SW 1271 (cell line): ENCODE data around the gene MYO1H.
A peak's percentile ranks its signal among the peaks of the same experiment; 100 is the strongest.
"Not testable (repeated sequence)": the region's sequence is repeated elsewhere in the genome, so short reads cannot be mapped to it uniquely, and the experiment has no call there.

Experiments
- DNase-seq, 2 experiments: peaks; one replicate each; lab custom pipeline; 2025; lab: John Stamatoyannopoulos, UW

The MYO1H gene, protein sequence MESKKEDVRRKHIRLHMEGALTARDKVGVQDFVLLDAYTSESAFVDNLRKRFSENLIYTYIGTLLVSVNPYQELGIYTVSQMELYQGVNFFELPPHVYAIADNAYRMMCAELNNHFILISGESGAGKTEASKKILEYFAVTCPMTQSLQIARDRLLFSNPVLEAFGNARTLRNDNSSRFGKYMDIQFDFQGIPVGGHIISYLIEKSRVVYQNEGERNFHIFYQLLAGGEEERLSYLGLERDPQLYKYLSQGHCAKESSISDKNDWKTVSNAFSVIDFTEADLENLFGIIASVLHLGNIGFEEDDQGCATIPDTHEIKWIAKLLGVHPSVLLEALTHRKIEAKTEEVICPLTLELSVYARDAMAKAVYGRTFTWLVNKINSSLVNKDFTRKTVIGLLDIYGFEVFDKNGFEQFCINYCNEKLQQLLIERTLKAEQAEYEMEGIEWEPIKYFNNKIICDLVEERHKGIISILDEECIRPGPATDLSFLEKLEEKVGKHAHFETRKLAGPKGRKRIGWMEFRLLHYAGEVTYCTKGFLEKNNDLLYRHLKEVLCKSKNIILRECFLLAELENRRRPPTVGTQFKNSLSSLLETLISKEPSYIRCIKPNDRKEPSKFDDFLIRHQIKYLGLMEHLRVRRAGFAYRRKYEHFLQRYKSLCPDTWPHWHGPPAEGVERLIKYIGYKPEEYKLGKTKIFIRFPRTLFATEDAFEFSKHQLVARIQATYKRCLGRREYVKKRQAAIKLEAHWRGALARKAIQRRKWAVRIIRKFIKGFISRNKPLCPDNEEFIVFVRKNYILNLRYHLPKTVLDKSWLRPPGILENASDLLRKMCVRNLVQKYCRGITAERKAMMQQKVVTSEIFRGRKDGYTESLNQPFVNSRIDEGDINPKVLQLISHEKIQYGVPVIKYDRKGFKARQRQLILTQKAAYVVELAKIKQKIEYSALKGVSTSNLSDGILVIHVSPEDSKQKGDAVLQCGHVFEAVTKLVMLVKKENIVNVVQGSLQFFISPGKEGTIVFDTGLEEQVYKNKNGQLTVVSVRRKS

DNA sequence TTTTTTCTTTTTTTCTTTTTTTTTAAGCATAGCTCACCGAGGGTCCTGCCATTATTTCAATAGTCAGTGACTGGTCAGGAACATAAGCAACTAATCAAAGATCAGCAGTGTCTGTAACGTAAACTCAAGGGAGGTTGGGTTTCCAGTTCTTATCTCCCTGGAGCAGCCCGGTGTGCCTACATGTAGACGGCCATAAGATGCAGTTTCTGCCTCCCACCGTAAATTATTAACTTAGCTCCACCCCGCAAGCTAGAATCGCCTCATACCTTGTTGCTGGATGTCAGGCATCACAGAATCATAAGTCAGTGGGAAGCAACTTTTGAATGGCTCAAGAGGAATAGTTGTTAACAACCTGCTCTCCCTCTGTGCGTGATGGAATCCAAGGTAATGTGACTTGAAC, at the start of gene MYO1H:
Gene MYO1H (plus strand): TSS at position 312 of the 400 bp plus-strand sequence. CDS start 61 bp downstream, at position 373.
- DNase-seq = no peak

DNA sequence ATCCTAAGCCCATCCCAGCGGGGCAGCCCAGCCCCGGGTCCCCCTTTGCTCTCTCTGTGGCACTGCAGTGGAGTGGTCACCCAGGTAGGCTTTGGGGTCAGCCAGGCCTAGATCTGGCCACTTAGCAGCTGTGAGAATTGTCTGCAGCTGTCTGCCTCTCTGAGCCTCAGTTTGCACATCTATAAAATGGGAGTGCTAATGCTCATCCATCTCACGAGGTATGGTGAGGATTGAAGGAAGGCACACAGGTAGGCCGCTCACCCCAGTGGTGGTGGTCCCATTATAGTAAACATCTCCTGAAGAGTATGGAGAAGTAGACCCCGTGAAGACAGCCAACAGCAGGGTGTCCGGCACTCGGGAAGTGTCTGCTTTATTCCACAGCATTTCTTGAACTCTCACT, 47.9 kb upstream of the MYO1H start:
- DNase-seq = no peak

DNA sequence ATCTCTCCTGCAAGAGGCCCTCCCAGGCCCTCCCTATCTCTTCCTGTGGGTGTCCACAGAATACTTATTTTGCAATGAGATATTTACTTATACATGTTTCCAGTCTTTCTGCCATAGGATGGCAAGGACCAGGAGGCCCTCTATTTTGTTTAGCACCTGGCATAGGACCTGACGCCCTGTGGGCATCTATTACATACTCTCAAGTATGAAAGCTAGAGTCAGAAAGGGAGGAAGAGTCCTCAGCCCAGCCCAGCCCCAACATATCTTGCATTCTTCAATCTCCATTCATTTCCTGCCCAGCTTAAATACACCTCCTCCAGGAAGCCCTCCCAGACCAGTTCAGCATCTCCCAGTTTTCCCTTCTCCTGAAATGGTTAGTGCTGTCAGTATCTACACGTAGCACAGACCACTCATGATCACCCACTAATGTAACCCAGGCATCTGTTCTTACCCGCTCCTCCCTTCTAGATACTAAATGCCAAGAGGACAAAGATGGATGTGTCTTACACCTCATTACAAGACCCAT, 46.0 kb upstream of the MYO1H start:
- no peak for DNase-seq

DNA sequence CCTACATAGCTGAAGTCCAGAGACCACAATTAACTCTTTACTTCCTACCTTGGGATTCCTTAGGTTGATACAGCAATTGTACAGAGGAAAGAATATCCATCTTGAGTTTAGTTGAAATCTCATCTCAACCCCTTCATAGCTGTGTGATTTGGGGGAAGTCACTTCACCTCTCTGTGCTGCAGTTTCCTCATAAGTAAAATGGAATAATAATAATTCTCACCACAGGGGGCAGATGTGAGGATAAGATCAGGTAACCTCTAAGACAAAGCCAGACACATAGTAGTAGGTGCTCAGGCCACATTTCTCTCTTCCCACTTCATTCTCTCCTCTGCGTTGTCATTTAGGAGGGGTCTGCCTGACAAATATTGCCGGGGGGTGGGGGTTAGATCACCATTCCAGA, 45.3 kb upstream of the MYO1H start:
- DNase-seq = peak in 1 of 2 experiments; percentile 13

DNA sequence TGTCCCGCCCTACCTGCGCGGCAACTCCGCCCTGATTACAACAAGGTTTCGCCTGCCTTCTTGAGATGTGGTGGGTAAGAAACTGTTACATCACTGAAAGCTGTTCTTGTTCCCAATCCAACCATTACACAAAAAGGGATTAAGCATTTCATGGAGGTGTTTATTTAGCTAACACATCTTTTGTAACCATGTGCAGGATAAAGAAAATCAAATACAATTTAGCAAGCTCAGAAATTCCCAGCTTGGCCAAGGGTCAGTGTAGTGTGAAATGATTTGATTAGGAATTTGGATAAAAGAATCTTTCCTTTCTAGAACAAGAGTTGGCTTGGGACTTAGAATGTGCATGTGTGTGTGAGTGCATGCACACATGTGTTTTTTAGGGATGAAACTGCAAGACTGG, 44.9 kb upstream of the MYO1H start:
- DNase-seq = no peak

DNA sequence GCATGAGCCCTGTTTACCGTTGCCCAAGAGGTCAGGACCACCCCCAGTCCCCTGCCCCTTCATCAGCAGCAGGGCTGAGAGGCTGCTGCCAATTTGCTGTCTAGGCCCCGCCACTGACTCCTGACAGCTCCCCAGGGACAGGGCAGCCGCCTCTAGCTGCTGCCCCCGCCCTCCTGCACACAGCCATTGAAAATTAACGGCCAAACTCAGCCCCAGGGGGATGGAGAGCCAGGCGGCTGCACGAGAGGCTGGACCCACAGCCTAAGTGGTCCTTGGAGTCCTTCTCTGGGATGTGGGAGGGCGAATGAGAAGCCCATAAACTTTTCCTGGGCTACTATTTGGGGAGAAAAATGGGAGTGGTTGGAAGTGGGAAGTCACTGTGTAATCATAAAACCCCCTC, 43.2 kb upstream of the MYO1H start:
- DNase-seq = no peak

DNA sequence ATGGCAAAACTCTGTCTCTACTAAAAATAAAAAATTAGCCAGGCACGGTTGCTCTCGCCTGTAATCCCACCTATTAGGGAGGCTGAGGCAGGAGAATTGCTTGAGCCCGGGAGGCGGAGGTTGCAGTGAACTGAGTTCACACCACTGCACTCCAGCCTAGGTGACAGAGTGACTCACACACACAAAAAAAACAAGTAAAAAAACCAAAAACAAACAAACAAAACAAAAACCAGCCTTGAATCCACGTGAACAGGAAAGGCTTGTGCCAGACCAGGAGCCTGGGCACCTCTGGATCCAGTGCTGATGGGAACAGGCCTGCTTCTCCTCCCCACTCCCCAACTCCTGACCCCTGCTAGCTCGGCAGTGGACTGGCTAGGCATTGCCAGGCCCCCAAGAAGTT, 42.2 kb upstream of the MYO1H start:
- DNase-seq = no peak

DNA sequence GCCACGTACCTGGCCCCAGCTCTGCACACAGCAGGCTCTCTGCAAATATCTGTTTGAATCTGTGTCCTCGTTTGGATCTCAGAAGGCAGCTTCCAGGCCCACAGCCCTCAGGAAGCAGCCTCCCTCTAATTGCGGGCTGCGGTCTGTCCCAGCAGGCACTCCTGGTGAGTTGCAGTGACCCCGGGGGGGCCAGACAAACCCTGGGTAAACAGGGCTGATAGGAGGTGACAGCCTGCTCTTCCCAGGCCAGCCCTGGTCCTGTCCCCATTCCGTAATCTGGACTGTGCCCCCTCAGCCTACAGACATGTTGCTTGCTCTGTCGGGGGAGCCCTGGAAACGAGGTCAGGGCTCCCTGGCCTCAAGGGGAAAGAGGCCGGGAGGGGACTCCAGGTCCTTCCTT, 40.6 kb upstream of the MYO1H start:
- DNase-seq = no peak

DNA sequence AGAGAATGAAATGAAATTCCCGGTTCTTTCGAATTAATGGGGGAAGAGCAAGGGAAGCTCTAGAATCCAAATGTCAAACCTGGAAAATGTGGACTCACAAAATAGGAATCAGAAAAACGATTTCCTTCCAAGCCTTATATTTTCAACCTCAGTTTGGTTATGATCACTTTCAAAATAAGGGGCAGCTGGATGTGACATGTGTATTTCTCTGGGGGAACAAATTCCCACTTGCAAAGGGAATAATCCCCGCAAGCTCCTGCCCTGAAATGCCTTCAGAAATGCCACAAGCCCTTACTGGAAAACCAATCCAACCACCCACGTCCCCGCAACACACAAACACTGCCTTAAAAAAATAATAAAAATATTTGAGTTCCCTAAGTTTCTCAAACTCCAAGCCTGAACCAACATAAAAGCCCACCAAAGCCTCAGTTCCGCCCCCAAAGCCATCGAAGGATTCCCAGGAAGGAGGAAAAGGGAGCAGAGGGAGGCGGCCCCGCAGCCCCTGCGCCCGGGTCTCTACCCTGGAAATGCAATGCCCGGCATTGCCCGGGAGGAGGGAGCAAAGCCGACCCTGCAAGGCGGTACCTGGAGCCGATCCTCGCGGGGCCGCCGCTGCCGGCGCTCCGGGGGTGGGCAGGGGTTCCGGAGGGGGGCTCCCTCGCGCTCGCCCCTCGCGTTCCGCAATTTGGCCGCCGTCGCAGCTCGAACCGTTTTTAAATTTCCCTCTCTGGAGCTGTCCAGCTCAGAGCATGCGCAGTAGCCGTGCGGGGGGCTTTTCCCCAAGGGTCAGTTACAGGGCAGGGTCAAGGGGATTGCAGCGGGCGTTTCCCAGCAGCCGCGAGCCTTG, 38.9 kb upstream of the MYO1H start, which contains the start of gene FOXN4:
Gene FOXN4 (minus strand): TSS at position 751 of the 847 bp plus-strand sequence. CDS start 963 bp downstream, outside the sequence.
- no peak for DNase-seq

DNA sequence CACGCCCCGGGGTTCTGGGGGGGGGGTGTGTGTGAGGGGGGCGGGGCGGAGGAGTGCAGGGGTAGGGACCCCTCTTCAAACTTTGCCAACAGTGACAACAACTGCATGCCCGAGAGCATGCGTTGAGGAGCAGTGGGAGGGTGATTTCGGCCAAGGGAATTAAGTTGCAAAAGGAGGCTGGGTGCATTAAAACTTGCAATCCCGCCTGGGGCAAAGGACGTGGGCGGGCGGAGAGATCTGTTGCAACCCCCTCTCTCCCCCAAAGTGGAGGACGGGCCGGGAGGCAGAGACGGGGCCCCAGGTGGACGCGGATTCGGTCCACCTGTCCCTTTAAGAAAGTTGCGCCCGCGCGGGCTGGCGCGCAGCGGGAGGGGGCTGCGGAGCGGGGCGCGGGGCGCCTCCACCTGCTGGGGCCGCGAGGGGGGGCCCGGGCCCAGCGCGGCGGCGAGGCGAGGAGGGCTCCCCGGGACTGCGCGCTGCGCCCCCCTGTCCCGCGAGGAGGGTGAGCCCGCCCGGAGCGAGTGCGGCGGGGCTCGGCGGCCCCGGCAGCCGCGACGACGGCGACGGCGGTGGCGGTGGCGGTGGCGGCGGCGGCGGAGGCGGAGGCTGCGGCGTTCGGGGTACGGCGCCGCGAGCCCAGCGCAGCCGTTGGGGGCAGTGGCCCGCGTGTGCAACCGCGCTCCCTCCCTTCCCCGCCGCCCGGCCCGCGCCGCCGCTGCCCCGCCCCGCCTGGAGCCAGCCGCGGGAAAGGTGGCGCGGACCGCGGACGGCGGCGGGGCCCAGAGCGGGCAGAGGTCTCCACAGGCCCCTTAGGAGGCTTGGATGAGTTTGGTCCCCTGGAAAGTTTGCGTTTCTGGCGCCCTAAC, 38.1 kb upstream of the MYO1H start:
- no peak for DNase-seq

DNA sequence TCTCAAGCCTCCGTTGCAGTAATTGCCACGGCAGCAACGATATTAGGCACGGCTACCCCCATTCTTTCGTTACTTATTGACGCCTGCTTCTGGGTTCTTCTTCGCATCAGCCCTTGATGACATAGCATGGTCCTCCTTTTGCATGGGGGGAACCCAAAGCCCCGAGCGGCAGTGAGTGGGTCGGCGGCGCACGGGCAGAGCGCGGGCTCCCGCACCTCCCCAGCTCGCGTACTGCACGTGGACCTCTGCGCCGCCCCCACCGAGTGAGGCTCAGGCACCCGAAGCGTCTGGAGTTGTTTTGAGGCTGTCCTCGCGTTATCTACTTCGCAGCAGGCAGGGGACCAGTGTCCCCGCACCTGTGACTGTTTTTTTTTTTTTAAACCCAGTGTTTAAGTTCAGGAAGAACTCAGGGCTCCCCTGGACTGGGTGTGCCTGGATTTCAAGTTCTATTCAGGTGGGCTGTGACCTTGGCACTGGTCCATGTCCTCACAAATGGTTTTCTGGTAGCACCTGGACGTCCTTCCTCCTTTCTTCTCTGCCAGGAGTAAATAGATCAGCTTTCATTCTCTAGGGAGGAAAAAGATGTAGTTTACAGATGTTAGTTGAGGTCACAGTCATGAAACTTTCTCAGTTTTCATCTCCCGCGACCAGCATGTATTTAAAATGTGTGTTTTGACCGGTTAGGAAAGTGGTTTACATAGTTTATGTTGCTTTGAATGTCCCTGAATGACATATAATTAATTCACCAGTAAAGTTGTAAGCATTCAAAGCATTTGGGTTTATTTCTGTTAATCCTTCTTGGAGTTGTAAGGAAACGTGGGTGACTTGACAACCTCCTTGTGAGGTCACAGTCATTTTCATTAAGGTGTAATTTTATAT, 37.2 kb upstream of the MYO1H start:
- DNase-seq = no peak

DNA sequence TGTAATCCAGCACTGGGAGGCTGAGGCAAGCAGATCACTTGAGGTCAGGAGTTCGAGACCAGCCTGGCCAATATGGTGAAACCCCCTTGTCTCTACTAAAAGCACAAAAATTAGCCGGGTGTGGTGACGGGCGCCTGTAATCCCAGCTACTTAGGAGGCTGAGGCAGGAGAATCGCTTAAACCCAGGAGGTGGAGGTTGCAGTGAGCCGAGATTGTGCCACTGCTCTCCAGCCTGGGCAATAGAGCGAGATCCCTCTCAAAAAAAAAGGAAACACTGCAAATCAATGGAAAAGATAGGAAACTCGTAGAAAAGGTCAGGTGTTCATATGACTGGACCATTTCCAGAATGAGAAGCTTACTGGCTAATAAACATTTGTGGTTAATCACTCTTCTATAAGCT, 26.4 kb upstream of the MYO1H start:
- not testable (repeated sequence) for DNase-seq

DNA sequence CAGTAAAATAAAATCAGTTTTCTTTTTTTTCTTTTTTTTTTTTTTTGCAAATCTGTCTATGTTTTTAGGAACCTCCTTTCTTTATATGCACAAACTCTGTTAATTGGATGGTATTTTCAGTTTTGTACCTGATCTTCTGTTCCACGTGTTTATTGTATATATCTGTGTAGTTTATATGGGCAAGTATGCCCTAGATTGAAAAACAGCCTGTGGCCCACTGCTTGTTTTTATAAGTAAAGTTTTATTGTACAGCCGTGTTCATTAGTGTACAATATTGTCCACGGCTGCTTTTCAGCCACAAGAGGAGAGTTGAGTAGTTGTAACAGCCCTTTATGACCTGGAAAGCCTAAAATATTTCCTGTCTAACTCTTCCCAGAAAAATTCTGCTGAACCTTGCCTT, 18.7 kb upstream of the MYO1H start:
- DNase-seq = no peak

DNA sequence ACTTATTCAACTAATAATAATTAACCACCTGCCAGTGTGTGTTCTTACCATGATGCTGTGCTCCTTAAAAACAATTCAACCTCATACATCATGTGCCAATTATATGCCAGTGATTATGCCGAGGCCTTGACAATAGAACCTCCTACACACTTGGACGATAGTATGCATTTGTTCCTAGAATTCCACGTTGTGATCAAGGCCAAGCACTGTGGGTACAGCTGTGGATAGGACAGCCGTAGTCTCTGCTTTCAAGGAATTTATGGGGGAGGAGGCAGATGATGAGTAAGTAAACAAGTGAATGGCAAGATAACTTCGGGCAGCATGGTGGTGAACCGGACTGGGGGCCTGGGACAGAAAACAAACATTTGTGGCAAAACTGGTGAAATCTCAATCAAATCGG, 18.0 kb upstream of the MYO1H start:
- DNase-seq = no peak

DNA sequence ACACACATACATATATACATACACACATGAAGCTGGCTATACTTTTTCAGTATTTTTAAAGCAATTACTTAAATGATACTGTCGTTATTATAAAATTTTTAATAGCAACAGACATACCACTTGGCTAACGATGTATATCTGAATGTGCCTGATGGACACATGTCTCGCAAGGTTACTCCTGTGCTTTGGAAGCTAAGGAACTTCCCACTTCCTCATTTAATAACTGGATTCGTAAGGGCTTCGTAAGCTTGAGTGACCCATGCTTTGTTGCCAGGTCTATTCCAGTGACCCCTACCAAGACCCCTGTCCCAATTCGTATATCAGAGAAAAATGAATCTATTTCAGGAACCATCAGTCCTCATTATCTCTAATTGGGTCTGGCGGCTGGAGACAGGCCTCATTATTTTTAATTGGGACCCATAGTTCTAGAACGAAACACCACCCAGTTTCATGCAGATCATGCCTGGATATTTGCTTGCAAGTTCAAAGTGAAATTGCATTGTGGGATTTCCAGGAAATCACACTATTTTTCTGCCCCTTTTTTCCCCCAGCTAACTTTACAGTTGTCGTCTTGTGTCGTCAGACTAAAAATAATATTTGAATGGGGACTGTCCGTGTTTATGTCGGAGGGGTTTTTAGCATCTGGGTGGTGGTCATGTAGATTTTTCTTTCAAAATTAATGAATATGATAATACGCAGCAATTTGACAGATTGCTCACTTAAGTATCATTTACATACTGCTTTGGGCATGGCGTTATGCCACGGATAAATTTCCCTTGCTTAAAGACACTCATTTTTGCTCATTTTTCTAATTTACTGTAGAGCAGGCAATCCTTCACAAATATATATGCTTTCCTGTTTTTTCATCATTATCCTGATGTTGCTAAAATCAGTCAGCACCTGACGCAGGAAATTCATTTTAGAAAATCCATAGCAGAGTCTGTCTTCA, 17.1 kb upstream of the MYO1H start:
- no peak for DNase-seq

DNA sequence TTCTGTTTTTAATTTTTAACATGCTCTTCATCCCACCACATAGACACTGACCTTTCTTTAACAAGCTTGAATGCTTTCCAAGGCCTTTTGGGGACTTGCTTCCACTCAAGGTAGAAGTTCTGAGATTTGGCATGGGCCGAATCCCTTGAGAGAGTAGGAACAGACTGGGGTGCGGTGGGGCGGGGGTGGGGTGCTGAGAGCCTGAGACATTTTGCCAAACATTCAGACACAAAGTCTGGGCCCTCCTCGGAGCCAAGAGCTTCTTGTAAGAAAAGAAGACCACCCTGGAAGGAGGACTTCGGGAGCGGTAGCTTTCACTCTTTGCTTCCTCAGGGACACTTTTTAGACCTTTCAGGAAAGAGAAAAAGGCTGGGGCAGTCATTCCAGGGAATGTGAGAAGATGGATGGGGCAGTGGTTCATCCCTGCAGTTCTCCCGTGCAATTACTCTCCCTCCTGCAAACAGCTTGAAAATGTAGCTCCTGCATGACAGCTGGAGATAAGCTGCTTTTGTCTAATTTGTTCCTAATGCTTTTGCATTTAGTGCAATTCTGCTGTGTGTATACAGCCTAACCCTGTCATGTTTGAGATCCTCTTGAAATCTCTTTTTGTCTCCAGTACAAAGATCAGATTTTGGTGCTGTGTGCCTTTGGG, 16.3 kb upstream of the MYO1H start:
- no peak for DNase-seq

DNA sequence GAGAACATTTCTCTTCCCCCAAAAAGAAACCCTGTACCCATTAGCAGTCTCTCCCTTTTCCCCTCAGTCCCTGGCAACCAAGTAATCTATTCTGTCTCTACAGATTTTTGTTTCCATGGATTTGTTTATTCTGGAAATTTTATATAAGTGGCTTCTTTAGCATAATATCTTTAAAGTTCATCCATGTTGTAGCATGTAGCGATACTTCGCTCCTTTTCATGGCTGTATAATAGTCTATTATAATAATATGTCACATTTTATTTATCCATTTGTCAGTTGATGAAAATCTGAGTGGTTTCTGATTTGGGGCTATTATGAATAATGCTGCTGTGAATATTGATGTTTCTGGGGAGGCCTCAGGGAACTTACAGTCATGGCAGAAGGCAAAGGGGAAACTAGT, 12.8 kb upstream of the MYO1H start:
- DNase-seq = no peak

DNA sequence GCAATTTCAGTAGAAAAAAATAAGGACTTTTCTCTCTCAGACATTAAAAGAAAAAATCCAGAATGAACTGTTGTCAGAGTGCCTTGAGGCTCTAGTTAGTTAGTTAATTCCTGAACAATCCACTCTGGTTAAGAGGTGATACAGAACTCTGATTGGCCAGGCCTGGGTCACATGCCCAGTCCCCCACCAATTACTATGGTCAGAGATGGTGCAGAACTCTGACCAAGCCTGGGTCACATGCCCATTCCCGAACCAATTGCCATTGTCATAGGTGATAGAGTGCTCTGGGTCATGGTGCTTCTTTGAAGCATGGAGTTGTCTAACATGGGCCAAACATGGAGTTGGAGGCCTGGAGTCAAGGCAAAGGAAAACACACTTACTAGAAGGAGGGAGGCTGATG, 11.1 kb upstream of the MYO1H start:
- DNase-seq = no peak
